ENCODE results near the gene FGR.
A peak's percentile ranks its signal among the peaks of the same experiment; 100 is the strongest.

FGR gene

GRCh38 chr1:27668121-27668807 is 33.3 kb upstream of the FGR start:
- no peak overlapping the region for H3K4me2 ChIP-seq (ENCODE audit: insufficient read depth, low read length, poor library complexity, severe bottlenecking)
- no peak overlapping the region for H3K14ac ChIP-seq (ENCODE audit: low read length)
- H3K27ac ChIP-seq (replicated peaks; ENCODE audit: low read length), result no peak overlapping the region
- peaks cover 6 to 8% of the 10 kb centered on the region in 2 donors for H3K4me1 ChIP-seq (ENCODE audit: control insufficient read depth in 2 of 2, insufficient read depth in 1 of 2, low read depth in 1 of 2, low read length in 2 of 2)
- peak overlapping the region; percentile 52 for H2BK15ac ChIP-seq (ENCODE audit: low read length)
- H2AFZ ChIP-seq (ENCODE audit: low read length), result no peak overlapping the region
- no peak for DNase-seq (ENCODE audit: low spot score)
- H3K9ac ChIP-seq (ENCODE audit: low read depth, low read length, poor library complexity), result no peak overlapping the region
- peak overlapping the region; percentile 84 for H2AK5ac ChIP-seq (ENCODE audit: low read depth, low read length)
- no peak overlapping the region for H3K4ac ChIP-seq (ENCODE audit: low read length)
- H3K9me3 ChIP-seq (replicated peaks in 1 of 2; ENCODE audit: control insufficient read depth in 2 of 2, insufficient read depth in 1 of 2, low read depth in 1 of 2, low read length in 2 of 2), result no peaks in the 10 kb centered on the region
- no peak overlapping the region for H3K23ac ChIP-seq (ENCODE audit: low read depth, low read length, poor library complexity)
- H2BK5ac ChIP-seq (ENCODE audit: low read length), result no peak overlapping the region
- H4K8ac ChIP-seq (ENCODE audit: low read depth, low read length), result no peak overlapping the region
- peak overlapping the region; percentile 26 for H2BK12ac ChIP-seq (ENCODE audit: low read length)
- H3K79me1 ChIP-seq (ENCODE audit: low read depth, low read length), result no peaks in the 10 kb centered on the region
- peaks cover 0 to 5% (median 0%) of the 10 kb centered on the region in 3 experiments for H3K27me3 ChIP-seq (ENCODE audit: control insufficient read depth in 3 of 3, insufficient read depth in 3 of 3, low read depth in 1 of 3, low read length in 3 of 3)
- H3K4me3 ChIP-seq (ENCODE audit: low read length in 2 of 2), result no peak overlapping the region
- no peak overlapping the region for H3K18ac ChIP-seq (ENCODE audit: low read length)
- no peaks in the 10 kb centered on the region for H3K36me3 ChIP-seq (replicated peaks in 1 of 2; ENCODE audit: control insufficient read depth in 2 of 2, insufficient read depth in 2 of 2, low read length in 2 of 2)
- WGBS, 2 donors (ENCODE audit: extremely low coverage in 2 of 2, insufficient read length in 2 of 2, insufficient replicate concordance in 1 of 2), result no CpG with 5 or more reads among the region's 42 CpGs
- no peak overlapping the region for H4K91ac ChIP-seq (ENCODE audit: low read depth, low read length, poor library complexity)
- H2BK120ac ChIP-seq (ENCODE audit: low read depth, low read length), result no peak overlapping the region

- DNase-seq (ENCODE audit: low spot score), result no peak
- WGBS, 2 donors (ENCODE audit: extremely low coverage in 2 of 2, insufficient read length in 2 of 2, insufficient replicate concordance in 1 of 2), result no CpG with 5 or more reads among the region's 6 CpGs
- no peak overlapping the region for H2BK120ac ChIP-seq (ENCODE audit: low read depth, low read length)
These were observed 31.8 kb upstream of the FGR start for GRCh38 chr1:27666791-27667254.

GRCh38 chr1:27666294-27666693 is 31.3 kb upstream of the FGR start:
- H3K18ac ChIP-seq (ENCODE audit: low read length), result no peak overlapping the region
- WGBS, 2 donors (ENCODE audit: extremely low coverage in 2 of 2, insufficient read length in 2 of 2, insufficient replicate concordance in 1 of 2), result no CpG with 5 or more reads among the region's 4 CpGs

More at GRCh38 chr1:27666791-27667254, 31.8 kb upstream of the FGR start:
- Histone ChIP-seq H3K9me3 (replicated peaks in 1 of 2; ENCODE audit: control insufficient read depth in 2 of 2, insufficient read depth in 1 of 2, low read depth in 1 of 2, low read length in 2 of 2) (no peaks in the 10 kb centered on the region), H3K4ac (ENCODE audit: low read length) (no peak overlapping the region), H2AK5ac (ENCODE audit: low read depth, low read length) (no peak overlapping the region), H3K4me3 (ENCODE audit: low read length in 2 of 2) (no peak overlapping the region), H4K8ac (ENCODE audit: low read depth, low read length) (no peak overlapping the region), H3K36me3 (replicated peaks in 1 of 2; ENCODE audit: control insufficient read depth in 2 of 2, insufficient read depth in 2 of 2, low read length in 2 of 2) (no peaks in the 10 kb centered on the region), H3K27ac (replicated peaks; ENCODE audit: low read length) (no peak overlapping the region), H2BK15ac (ENCODE audit: low read length) (no peak overlapping the region), H3K4me1 (ENCODE audit: control insufficient read depth in 2 of 2, insufficient read depth in 1 of 2, low read depth in 1 of 2, low read length in 2 of 2) (peaks cover 9 to 10% of the 10 kb centered on the region in 2 donors), H2BK12ac (ENCODE audit: low read length) (no peak overlapping the region), H3K4me2 (ENCODE audit: insufficient read depth, low read length, poor library complexity, severe bottlenecking) (no peak overlapping the region), H3K27me3 (ENCODE audit: control insufficient read depth in 3 of 3, insufficient read depth in 3 of 3, low read depth in 1 of 3, low read length in 3 of 3) (peaks cover 0 to 5% (median 0%) of the 10 kb centered on the region in 3 experiments), H3K23ac (ENCODE audit: low read depth, low read length, poor library complexity) (no peak overlapping the region), H3K18ac (ENCODE audit: low read length) (no peak overlapping the region), H3K14ac (ENCODE audit: low read length) (no peak overlapping the region), H2AFZ (ENCODE audit: low read length) (no peak overlapping the region), H2BK5ac (ENCODE audit: low read length) (no peak overlapping the region), H3K79me1 (ENCODE audit: low read depth, low read length) (no peaks in the 10 kb centered on the region), H3K9ac (ENCODE audit: low read depth, low read length, poor library complexity) (no peak overlapping the region), H4K91ac (ENCODE audit: low read depth, low read length, poor library complexity) (no peak overlapping the region)

GRCh38 chr1:27665016-27665651 is 30.1 kb upstream of the FGR start:
- Histone ChIP-seq H3K23ac (ENCODE audit: low read depth, low read length, poor library complexity) (no peak overlapping the region), H3K9me3 (replicated peaks in 1 of 2; ENCODE audit: control insufficient read depth in 2 of 2, insufficient read depth in 1 of 2, low read depth in 1 of 2, low read length in 2 of 2) (no peaks in the 10 kb centered on the region), H2BK12ac (ENCODE audit: low read length) (no peak overlapping the region), H3K79me1 (ENCODE audit: low read depth, low read length) (no peaks in the 10 kb centered on the region), H2BK5ac (ENCODE audit: low read length) (no peak overlapping the region), H2BK15ac (ENCODE audit: low read length) (no peak overlapping the region), H4K91ac (ENCODE audit: low read depth, low read length, poor library complexity) (no peak overlapping the region), H3K4me1 (ENCODE audit: control insufficient read depth in 2 of 2, insufficient read depth in 1 of 2, low read depth in 1 of 2, low read length in 2 of 2) (peaks cover 7 to 8% of the 10 kb centered on the region in 2 donors), H2AFZ (ENCODE audit: low read length) (no peak overlapping the region), H3K14ac (ENCODE audit: low read length) (no peak overlapping the region), H4K8ac (ENCODE audit: low read depth, low read length) (no peak overlapping the region), H3K27ac (replicated peaks; ENCODE audit: low read length) (no peak overlapping the region), H3K18ac (ENCODE audit: low read length) (no peak overlapping the region), H3K4ac (ENCODE audit: low read length) (no peak overlapping the region), H3K36me3 (replicated peaks in 1 of 2; ENCODE audit: control insufficient read depth in 2 of 2, insufficient read depth in 2 of 2, low read length in 2 of 2) (no peaks in the 10 kb centered on the region), H3K4me3 (ENCODE audit: low read length in 2 of 2) (no peak overlapping the region), H2AK5ac (ENCODE audit: low read depth, low read length) (no peak overlapping the region), H2BK120ac (ENCODE audit: low read depth, low read length) (no peak overlapping the region), H3K4me2 (ENCODE audit: insufficient read depth, low read length, poor library complexity, severe bottlenecking) (no peak overlapping the region), H3K9ac (ENCODE audit: low read depth, low read length, poor library complexity) (no peak overlapping the region), H3K27me3 (ENCODE audit: control insufficient read depth in 3 of 3, insufficient read depth in 3 of 3, low read depth in 1 of 3, low read length in 3 of 3) (peaks cover 0 to 6% (median 0%) of the 10 kb centered on the region in 3 experiments)
- DNase-seq (ENCODE audit: low spot score), result no peak
- no CpG with 5 or more reads among the region's 9 CpGs for WGBS, 2 donors (ENCODE audit: extremely low coverage in 2 of 2, insufficient read length in 2 of 2, insufficient replicate concordance in 1 of 2)

More at GRCh38 chr1:27666294-27666693, 31.3 kb upstream of the FGR start:
- Histone ChIP-seq H3K4me3 (ENCODE audit: low read length in 2 of 2) (no peak overlapping the region), H4K8ac (ENCODE audit: low read depth, low read length) (no peak overlapping the region), H2BK12ac (ENCODE audit: low read length) (no peak overlapping the region), H4K91ac (ENCODE audit: low read depth, low read length, poor library complexity) (no peak overlapping the region), H3K14ac (ENCODE audit: low read length) (no peak overlapping the region), H3K4me2 (ENCODE audit: insufficient read depth, low read length, poor library complexity, severe bottlenecking) (no peak overlapping the region), H2BK15ac (ENCODE audit: low read length) (no peak overlapping the region), H3K9me3 (replicated peaks in 1 of 2; ENCODE audit: control insufficient read depth in 2 of 2, insufficient read depth in 1 of 2, low read depth in 1 of 2, low read length in 2 of 2) (no peaks in the 10 kb centered on the region), H3K27me3 (ENCODE audit: control insufficient read depth in 3 of 3, insufficient read depth in 3 of 3, low read depth in 1 of 3, low read length in 3 of 3) (peaks cover 0 to 6% (median 0%) of the 10 kb centered on the region in 3 experiments), H2BK5ac (ENCODE audit: low read length) (no peak overlapping the region), H3K4ac (ENCODE audit: low read length) (no peak overlapping the region), H3K27ac (replicated peaks; ENCODE audit: low read length) (no peak overlapping the region), H3K4me1 (ENCODE audit: control insufficient read depth in 2 of 2, insufficient read depth in 1 of 2, low read depth in 1 of 2, low read length in 2 of 2) (peaks cover 7 to 8% of the 10 kb centered on the region in 2 donors), H2BK120ac (ENCODE audit: low read depth, low read length) (no peak overlapping the region), H3K23ac (ENCODE audit: low read depth, low read length, poor library complexity) (no peak overlapping the region), H2AK5ac (ENCODE audit: low read depth, low read length) (no peak overlapping the region), H2AFZ (ENCODE audit: low read length) (no peak overlapping the region), H3K36me3 (replicated peaks in 1 of 2; ENCODE audit: control insufficient read depth in 2 of 2, insufficient read depth in 2 of 2, low read length in 2 of 2) (no peaks in the 10 kb centered on the region), H3K79me1 (ENCODE audit: low read depth, low read length) (no peaks in the 10 kb centered on the region), H3K9ac (ENCODE audit: low read depth, low read length, poor library complexity) (no peak overlapping the region)
- no peak for DNase-seq (ENCODE audit: low spot score)

All from neuronal stem cell (in vitro differentiated cells).